ENCODE measurements around the gene RFTN1. TPM values are rescaled to one million over a fixed set of nuclear protein-coding genes. Genes with fewer than 3 reads are reported as not detected.

The RFTN1 gene
- total and polyA plus RNA-seq, 2 donors from 2014 or later: 15.3 to 34.1 TPM

DNA sequence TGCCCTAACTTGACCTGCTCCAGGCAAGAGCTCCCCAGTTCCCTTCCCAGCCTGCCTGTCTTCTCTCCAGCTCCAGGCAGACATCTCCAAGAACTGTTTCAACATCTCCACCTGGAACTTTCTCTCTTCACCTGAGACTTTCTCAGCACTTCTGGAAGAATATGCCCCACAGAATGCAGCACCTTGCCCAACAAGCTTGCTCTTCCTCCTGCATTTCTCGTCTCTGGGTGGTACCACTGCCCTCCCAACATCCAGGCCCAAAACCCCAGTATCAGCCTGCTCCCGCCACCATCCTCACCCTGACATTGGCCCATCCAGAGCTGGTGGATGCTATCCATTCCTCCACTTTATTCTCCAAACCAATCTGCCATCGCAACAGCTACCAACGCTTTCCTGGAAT, 8.8 kb downstream of the RFTN1 start:
- no peaks in the 10 kb centered on the region for H3K9me3 ChIP-seq (ENCODE audit: control insufficient read depth in 2 of 3, insufficient read depth in 1 of 3, low read length in 3 of 3)
- H3K27me3 ChIP-seq (ENCODE audit: control insufficient read depth, insufficient read depth, low read length): no peaks in the 10 kb centered on the region
- FAIRE-seq: no peak
- no peak overlapping the region for H3K9ac ChIP-seq (ENCODE audit: low read length in 3 of 3)
- DNase-seq: no peak
- intact Hi-C loops (cut with DNase I): no loop called here
- no peak overlapping the region for H3K4me3 ChIP-seq (ENCODE audit: low read length in 3 of 3)
- TF ChIP-seq, protein P1, sequence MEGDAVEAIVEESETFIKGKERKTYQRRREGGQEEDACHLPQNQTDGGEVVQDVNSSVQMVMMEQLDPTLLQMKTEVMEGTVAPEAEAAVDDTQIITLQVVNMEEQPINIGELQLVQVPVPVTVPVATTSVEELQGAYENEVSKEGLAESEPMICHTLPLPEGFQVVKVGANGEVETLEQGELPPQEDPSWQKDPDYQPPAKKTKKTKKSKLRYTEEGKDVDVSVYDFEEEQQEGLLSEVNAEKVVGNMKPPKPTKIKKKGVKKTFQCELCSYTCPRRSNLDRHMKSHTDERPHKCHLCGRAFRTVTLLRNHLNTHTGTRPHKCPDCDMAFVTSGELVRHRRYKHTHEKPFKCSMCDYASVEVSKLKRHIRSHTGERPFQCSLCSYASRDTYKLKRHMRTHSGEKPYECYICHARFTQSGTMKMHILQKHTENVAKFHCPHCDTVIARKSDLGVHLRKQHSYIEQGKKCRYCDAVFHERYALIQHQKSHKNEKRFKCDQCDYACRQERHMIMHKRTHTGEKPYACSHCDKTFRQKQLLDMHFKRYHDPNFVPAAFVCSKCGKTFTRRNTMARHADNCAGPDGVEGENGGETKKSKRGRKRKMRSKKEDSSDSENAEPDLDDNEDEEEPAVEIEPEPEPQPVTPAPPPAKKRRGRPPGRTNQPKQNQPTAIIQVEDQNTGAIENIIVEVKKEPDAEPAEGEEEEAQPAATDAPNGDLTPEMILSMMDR (IDR thresholded peaks at IDR 0.05; ENCODE audit: borderline replicate concordance, extremely low read depth, insufficient read depth): no peak
- H3K36me3 ChIP-seq (ENCODE audit: control insufficient read depth in 2 of 3, insufficient read depth in 3 of 3, low read length in 3 of 3): no peaks in the 10 kb centered on the region
- H3K27ac ChIP-seq (ENCODE audit: low read depth in 2 of 2, low read length in 2 of 2): no peak overlapping the region
- H3K4me1 ChIP-seq (ENCODE audit: control insufficient read depth in 2 of 3, insufficient read depth in 2 of 3, low read depth in 1 of 3, low read length in 3 of 3): peaks cover 0 to under 1% (median 0%) of the 10 kb centered on the region in 3 donors

DNA sequence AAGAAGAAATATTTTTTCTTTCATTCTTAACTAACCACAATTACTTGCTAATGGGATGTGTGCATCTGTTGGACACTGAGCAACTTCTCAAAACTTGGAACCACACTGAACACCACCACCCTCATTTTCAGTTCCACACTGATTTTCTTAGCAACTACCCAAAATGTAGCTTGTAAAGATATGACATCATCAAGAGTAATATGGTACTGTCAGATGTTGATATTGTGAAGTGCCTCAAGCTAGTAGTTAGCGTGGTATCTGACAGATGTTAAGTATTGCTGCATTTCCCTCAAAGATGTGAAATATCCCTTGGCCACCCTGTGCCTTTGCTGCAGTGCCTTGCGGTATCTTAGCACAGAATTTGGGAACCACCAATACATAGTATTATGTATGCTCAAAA, 9.3 kb downstream of the RFTN1 start:
- FAIRE-seq (no peak), DNase-seq (no peak)
- Histone ChIP-seq H3K4me1 (ENCODE audit: control insufficient read depth in 2 of 3, insufficient read depth in 2 of 3, low read depth in 1 of 3, low read length in 3 of 3) (no peaks in the 10 kb centered on the region), H3K4me3 (ENCODE audit: low read length in 3 of 3) (no peak overlapping the region), H3K36me3 (ENCODE audit: control insufficient read depth in 2 of 3, insufficient read depth in 3 of 3, low read length in 3 of 3) (no peaks in the 10 kb centered on the region), H3K27ac (ENCODE audit: low read depth in 2 of 2, low read length in 2 of 2) (no peak overlapping the region), H3K9ac (ENCODE audit: low read length in 3 of 3) (no peak overlapping the region), H3K27me3 (ENCODE audit: control insufficient read depth, insufficient read depth, low read length) (no peaks in the 10 kb centered on the region), H3K9me3 (ENCODE audit: control insufficient read depth in 2 of 3, insufficient read depth in 1 of 3, low read length in 3 of 3) (no peaks in the 10 kb centered on the region)
- intact Hi-C loops (cut with DNase I): no loop called here
- TF ChIP-seq, protein P1 (IDR thresholded peaks at IDR 0.05; ENCODE audit: borderline replicate concordance, extremely low read depth, insufficient read depth): no peak

DNA sequence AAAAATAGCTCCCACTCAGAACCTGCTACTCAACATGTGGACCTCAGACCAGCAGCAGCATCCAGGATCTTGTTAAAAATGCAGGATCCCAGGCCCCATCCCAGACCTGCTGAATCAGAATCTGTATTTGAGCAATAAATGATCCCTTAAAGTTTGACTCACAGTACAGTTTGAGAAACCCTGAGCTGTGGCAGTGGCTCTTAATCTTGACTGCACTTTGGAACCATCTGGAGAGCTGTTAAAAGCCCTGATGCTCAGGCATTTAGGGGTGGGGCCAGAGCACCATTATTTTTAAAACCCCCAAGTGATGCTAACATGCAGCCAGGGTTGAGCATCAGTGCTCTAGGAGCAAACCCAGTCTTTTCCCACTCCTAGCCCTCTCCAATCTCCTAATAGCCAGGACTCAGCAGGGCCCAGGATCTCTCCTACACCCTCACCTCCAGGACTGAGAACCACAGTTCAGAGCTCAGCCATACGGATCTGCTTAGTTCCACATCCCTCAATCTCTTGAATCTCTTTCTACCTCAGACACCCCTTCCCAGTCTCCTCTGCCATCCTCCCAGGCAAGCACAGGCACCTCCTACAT, 10.2 kb downstream of the RFTN1 start:
- TF ChIP-seq, protein P1 (IDR thresholded peaks at IDR 0.05; ENCODE audit: borderline replicate concordance, extremely low read depth, insufficient read depth): no peak
- no peak for FAIRE-seq
- intact Hi-C loops (cut with DNase I): no loop called here

More for the DNA sequence above, 10.2 kb downstream of the RFTN1 start:
- Histone ChIP-seq H3K4me1 (ENCODE audit: control insufficient read depth in 2 of 3, insufficient read depth in 2 of 3, low read depth in 1 of 3, low read length in 3 of 3) (no peaks in the 10 kb centered on the region), H3K9ac (ENCODE audit: low read length in 3 of 3) (no peak overlapping the region), H3K27ac (ENCODE audit: low read depth in 2 of 2, low read length in 2 of 2) (no peak overlapping the region), H3K36me3 (ENCODE audit: control insufficient read depth in 2 of 3, insufficient read depth in 3 of 3, low read length in 3 of 3) (no peaks in the 10 kb centered on the region), H3K27me3 (ENCODE audit: control insufficient read depth, insufficient read depth, low read length) (no peaks in the 10 kb centered on the region), H3K9me3 (ENCODE audit: control insufficient read depth in 2 of 3, insufficient read depth in 1 of 3, low read length in 3 of 3) (no peaks in the 10 kb centered on the region), H3K4me3 (ENCODE audit: low read length in 3 of 3) (no peak overlapping the region)
- DNase-seq: no peak
